GM12872 (cell line): ENCODE data around the gene NPR3.

ENCODE experiments used
- CTCF ChIP-seq: IDR thresholded peaks from 3 replicates; pipeline ENCODE4 v1.5.1; 2011; ENCODE audit warnings: low read depth, mild to moderate bottlenecking, low read length, moderate library complexity; ENCODE audit not compliant: insufficient read depth

The NPR3 gene

GRCh38 chr5:32812399-32812798, 101.3 kb downstream of the NPR3 start:
- no peak for TF ChIP-seq CTCF

GRCh38 chr5:32814141-32814540, 103.0 kb downstream of the NPR3 start:
- no peak for TF ChIP-seq CTCF

GRCh38 chr5:32814620-32815019, 103.5 kb downstream of the NPR3 start:
- no peak for TF ChIP-seq CTCF

- no peak for TF ChIP-seq CTCF
Observed at GRCh38 chr5:32827981-32828380, 116.9 kb downstream of the NPR3 start.

GRCh38 chr5:32828492-32828891, 117.4 kb downstream of the NPR3 start:
- no peak for TF ChIP-seq CTCF

- TF ChIP-seq CTCF: no peak
Observed at GRCh38 chr5:32831624-32832023, 120.5 kb downstream of the NPR3 start.

- TF ChIP-seq CTCF: no peak
Observed at GRCh38 chr5:32833127-32833526, 122.0 kb downstream of the NPR3 start.

GRCh38 chr5:32833663-32834062, 122.5 kb downstream of the NPR3 start:
- no peak for TF ChIP-seq CTCF
